K562 (cell line): ENCODE results near the gene SYNPO2. TPM values are rescaled to one million over a fixed set of nuclear protein-coding genes. Genes with fewer than 3 reads are reported as not detected.
A peak's percentile ranks its signal among the peaks of the same experiment; 100 is the strongest.

Experiments used
- ATAC-seq: fragments of 200-7000 bp; cut with Tn5 transposase; 3 replicates; pipeline ENCODE4 v1.9.1; 2020; ENCODE audit warnings: moderate library complexity
- BruUV-seq: library from RNA; stranded (reverse); fragments of 400-500 nt; replicated peaks from 2 replicates; lab custom pipeline; 2021; lab: Mats Ljungman, UMichigan
- CTCF ChIA-PET: fragments of 300-600 bp; formaldehyde crosslinking; extraction: SDS; loops from one replicate; lab custom pipeline; 2021; ENCODE audit warnings: low intra/inter-chr PET ratio; lab: Yijun Ruan, JAX
- POLR2A ChIA-PET: fragments of 300-600, 350-650 bp; sonication (Branson Sonifier 250); formaldehyde crosslinking; extraction: SDS; loops from one replicate; lab custom pipeline; 2021; ENCODE audit warnings: antibody characterized with exemption, inconsistent platforms; lab: Yijun Ruan, JAX
- DNase-seq, 4 experiments: peaks; one replicate each; pipeline versions ENCODE4 v3.0.0 to v3.0.0-alpha.2; 2011 to 2018; ENCODE audit warnings: low spot score in 3 of 4, mixed read lengths in 3 of 4; ENCODE audit errors: extremely low read depth in 1 of 4
- FAIRE-seq: peaks from 2 replicates; lab custom pipeline; 2011; peaks lifted over from hg19 to GRCh38; lab: Jason Lieb, UNC
- H2AFZ ChIP-seq: 2 replicates; pipeline ENCODE4 v1.6.0; 2011; ENCODE audit warnings: low read depth, low read length, control low read depth, inconsistent platforms
- H3K27ac ChIP-seq: fragments of 200-600 bp; 3 replicates; pipeline ENCODE4 v1.8.0; 2011; ENCODE audit warnings: low read depth, mild to moderate bottlenecking, control low read depth, inconsistent platforms, low read length, moderate library complexity, mixed read lengths; ENCODE audit errors: extremely low read depth
- H3K27me3 ChIP-seq, 2 experiments: fragments of 300-600 bp in 1 of 2; 2 replicates in 1 of 2; 3 replicates in 1 of 2; pipeline versions ENCODE4 v1.6.0 to v1.8.0; 2011; ENCODE audit warnings: inconsistent platforms in 2 of 2, low read length in 2 of 2, mild to moderate bottlenecking in 1 of 2, mixed read lengths in 1 of 2, moderate library complexity in 1 of 2; ENCODE audit not compliant: control insufficient read depth in 2 of 2, insufficient read depth in 2 of 2
- H3K36me3 ChIP-seq: fragments of 300-600 bp; 3 replicates; pipeline ENCODE4 v1.8.0; 2011; ENCODE audit warnings: mild to moderate bottlenecking, low read length, inconsistent platforms; ENCODE audit not compliant: control insufficient read depth, insufficient read depth
- H3K4me1 ChIP-seq, 2 experiments: fragments of 200-600 bp in 1 of 2; replicated peaks in 1 of 2; 2 replicates in 1 of 2; 3 replicates in 1 of 2; pipeline versions ENCODE4 v1.5.1 to v1.8.0; 2011; ENCODE audit warnings: inconsistent platforms in 2 of 2, low read length in 2 of 2, mild to moderate bottlenecking in 1 of 2, mixed read lengths in 1 of 2, moderate library complexity in 1 of 2; ENCODE audit not compliant: control insufficient read depth in 2 of 2, insufficient read depth in 2 of 2
- H3K4me2 ChIP-seq: 2 replicates; pipeline ENCODE4 v1.6.1; 2011; ENCODE audit warnings: low read length, control low read depth, inconsistent platforms, mixed read lengths; ENCODE audit not compliant: insufficient read depth
- H3K4me3 ChIP-seq: fragments of 200-600 bp; sonication (generic), shearing (Covaris generic); 2 replicates; pipeline ENCODE4 v1.5.1; 2016; ENCODE audit warnings: control low read depth, inconsistent platforms
- H3K79me2 ChIP-seq: fragments of 200-600 bp; 3 replicates; pipeline ENCODE4 v1.8.0; 2011; ENCODE audit warnings: low read length, inconsistent platforms; ENCODE audit not compliant: control insufficient read depth, insufficient read depth
- H3K9ac ChIP-seq, 2 experiments: 2 replicates each; pipeline versions ENCODE4 v1.6.0 to v1.6.1; 2011; ENCODE audit warnings: low read depth in 2 of 2, low read length in 2 of 2, control low read depth in 1 of 2, inconsistent platforms in 1 of 2, mild to moderate bottlenecking in 1 of 2, mixed read lengths in 1 of 2; ENCODE audit not compliant: insufficient read depth in 1 of 2
- H3K9me1 ChIP-seq: one replicate; pipeline ENCODE4 v1.6.0; 2011; ENCODE audit warnings: inconsistent platforms, mild to moderate bottlenecking, low read length, moderate library complexity; ENCODE audit not compliant: control insufficient read depth, insufficient read depth
- H3K9me3 ChIP-seq: replicated peaks from 2 replicates; pipeline ENCODE4 v1.5.1; 2011; ENCODE audit warnings: low read depth, low read length, inconsistent platforms; ENCODE audit not compliant: control insufficient read depth, insufficient read depth
- H4K20me1 ChIP-seq: replicated peaks from 2 replicates; pipeline ENCODE4 v1.6.1; 2011; ENCODE audit warnings: low read length, inconsistent platforms, mixed read lengths; ENCODE audit not compliant: control insufficient read depth, insufficient read depth
- BRD9 ChIP-seq: fragments of 450-650 bp; IDR thresholded peaks from 2 replicates; pipeline ENCODE4 v1.6.1; 2018; ENCODE audit warnings: low read depth; ENCODE audit not compliant: partially characterized antibody
- C11orf30 ChIP-seq: fragments of 450-650 bp; IDR thresholded peaks from 2 replicates; pipeline ENCODE4 v1.6.1; 2016; ENCODE audit warnings: low read depth, mild to moderate bottlenecking
- EP400 ChIP-seq: fragments of 450-650 bp; IDR thresholded peaks from 2 replicates; pipeline ENCODE4 v1.6.1; 2017; ENCODE audit warnings: antibody characterized with exemption, mild to moderate bottlenecking, moderate library complexity
- MAFF ChIP-seq: IDR thresholded peaks from 2 replicates; pipeline ENCODE4 v1.6.1; 2012; ENCODE audit warnings: low read length, improper control_type of control experiment
- MAFK ChIP-seq: IDR thresholded peaks from 2 replicates; pipeline ENCODE4 v1.6.1; 2011; ENCODE audit warnings: low read length, improper control_type of control experiment
- RFX1 ChIP-seq: fragments of 450-650 bp; IDR thresholded peaks from 2 replicates; pipeline ENCODE4 v1.6.1; 2016; ENCODE audit warnings: mild to moderate bottlenecking, moderate library complexity
- WGBS: fragments of 100-300 bp; shearing (Covaris generic); methylation state at CpG from one replicate; pipeline ENCODE4 v1.1.6; 2016; ENCODE audit warnings: low coverage, mixed read lengths; ENCODE audit not compliant: insufficient coverage; ENCODE audit errors: missing lambda C conversion rate; 5-methylcytosine and 5-hydroxymethylcytosine counted together
- in situ Hi-C: fragments of 300-500 bp; cut with MboI; formaldehyde crosslinking; loops from 4 replicates; pipeline ENCODE4 v1.15.0; 2018; ENCODE audit warnings: inconsistent platforms, mixed read lengths
- intact Hi-C: fragments of 100-400 bp; cut with micrococcal nuclease; formaldehyde crosslinking; loops from 2 replicates; pipeline ENCODE4 v1.14.2; 2022
- polyA plus RNA-seq, 8 experiments: library from polyadenylated mRNA; depleted of rRNA in 4 of 8; stranded (reverse) in 5 of 8; unstranded in 3 of 8; fragments of >200 nt; fragmentation: Nextera tagmentation in 2 of 8; fragmentation: Illumina TruSeq in 1 of 8; extraction: Ambion mirVana in 2 of 8; extraction: Trizol in 1 of 8; gene quantifications; 2 replicates each; pipeline versions ENCODE4 v1.2.1 to v1.2.3, GENCODE V29; 2011 to 2014; ENCODE audit warnings: inconsistent platforms in 1 of 8, missing spikeins in 1 of 8
- total RNA-seq, 7 experiments: library from RNA; depleted of rRNA in 6 of 7; stranded (reverse); fragments of >200 nt in 6 of 7; fragmentation: Illumina TruSeq in 2 of 7; extraction: Trizol in 2 of 7; gene quantifications; 2 replicates each; pipeline versions ENCODE4 v1.2.1 to v1.2.3, GENCODE V29; 2011 to 2021; ENCODE audit warnings: low replicate concordance in 1 of 7
- TF ChIP-seq, protein P1 (sequence below), 2 experiments: fragments of 150-350 bp in 1 of 2; IDR thresholded peaks; 2 replicates each; pipeline ENCODE4 v1.6.1; 2012 to 2016; ENCODE audit warnings: low read depth in 2 of 2, low read length in 2 of 2, mild to moderate bottlenecking in 1 of 2, moderate library complexity in 1 of 2
- TF ChIP-seq, protein P2 (sequence below): fragments of 250-450 bp; sonication (Bioruptor Pico); IDR thresholded peaks from 2 replicates; pipeline ENCODE4 v1.5.0; 2021; ENCODE audit warnings: mild to moderate bottlenecking, moderate library complexity

The SYNPO2 gene
- total and polyA plus RNA-seq, 9 of the 15 experiments (the other 6 are each of a cell fraction or from before 2014, with no cell fraction given), result 0.03 to 0.18 TPM; not detected in 7

DNA sequence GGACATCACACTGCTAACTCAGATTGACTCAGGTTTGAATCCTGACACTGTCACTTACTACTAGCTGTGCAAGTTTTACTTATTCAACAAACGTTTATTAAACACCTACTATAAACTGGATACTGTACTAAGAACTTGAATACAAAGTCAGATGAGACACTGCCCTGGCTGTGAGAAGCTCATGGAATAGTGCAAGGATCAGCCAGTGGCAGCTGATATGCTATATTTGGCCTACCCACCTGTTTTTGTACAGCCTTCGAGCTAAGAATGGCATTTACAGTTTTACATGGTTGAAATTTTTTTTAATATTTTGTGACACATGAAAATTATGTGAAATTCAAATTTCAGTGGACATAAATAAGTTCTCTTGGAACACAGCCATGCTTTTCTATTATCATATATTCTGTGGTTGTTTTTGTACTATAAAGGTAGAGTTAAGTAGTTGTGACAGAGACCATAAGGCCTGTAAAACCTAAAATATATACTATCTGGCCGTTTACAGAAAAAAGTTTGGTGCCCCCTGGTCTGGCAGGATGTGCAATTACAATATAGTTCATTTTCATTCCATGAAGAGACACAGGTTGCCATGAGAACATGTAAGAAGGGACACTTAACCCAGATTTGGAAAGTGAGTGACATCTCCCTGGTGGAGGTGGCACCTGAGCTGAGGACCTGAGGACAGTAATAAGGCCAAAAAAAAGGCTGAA lies 49.3 kb upstream of the SYNPO2 start:
- no peaks in the 10 kb centered on the region for H3K9me1 ChIP-seq
- no peaks in the 10 kb centered on the region for H4K20me1 ChIP-seq
- no peaks in the 10 kb centered on the region for H3K9me3 ChIP-seq
- no peak for ATAC-seq
- BruUV-seq, result no TSS peak
- H3K27me3 ChIP-seq, result peaks cover 0 to 4% of the 10 kb centered on the region in 2 experiments; a peak in 1 of 5 replicates
- CTCF ChIA-PET, result no interaction called here
- no peak overlapping the region for H2AFZ ChIP-seq
- no peak overlapping the region for H3K4me3 ChIP-seq
- H3K9ac ChIP-seq, result no peak overlapping the region
- TF ChIP-seq RFX1 (peak; percentile 10; the same call in 1 of the 2 replicates), MAFK (no peak)
- TF ChIP-seq, all 486 proteins: peak for 1
- Histone ChIP-seq H3K4me2 (no peak overlapping the region), H3K79me2 (peaks cover 15% of the 10 kb centered on the region; the same call in 2 of the 3 replicates), H3K27ac (no peak overlapping the region), H3K36me3 (no peaks in the 10 kb centered on the region), H3K4me1 (peaks cover 4 to 7% of the 10 kb centered on the region in 2 experiments; a peak in 4 of 5 replicates)
- intact Hi-C loops (no loop called here), in situ Hi-C loops (no loop called here)
- POLR2A ChIA-PET, result no interaction called here
- WGBS, result 3% methylated on average over 3 of the region's 3 CpGs
- DNase-seq, result no peak
- no peak for FAIRE-seq

DNA sequence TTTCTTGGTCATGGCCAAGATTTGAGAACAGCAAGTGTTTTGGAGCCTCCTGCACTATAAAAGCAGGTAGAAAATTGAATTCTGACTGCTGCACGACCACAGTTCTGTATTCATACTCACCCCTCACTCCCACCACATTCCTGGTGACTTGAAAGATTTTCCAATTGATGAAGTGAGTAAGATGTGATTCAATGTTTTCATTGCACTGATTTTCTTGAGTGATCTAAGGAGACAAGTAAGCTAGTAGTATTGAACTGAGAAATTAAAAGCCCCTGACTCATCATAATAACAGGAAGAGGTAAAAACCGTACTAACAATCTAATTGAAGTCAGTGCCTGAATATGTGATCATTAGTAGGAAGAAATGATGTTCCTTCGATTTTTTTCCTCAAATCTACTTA lies 46.6 kb upstream of the SYNPO2 start:
- H3K4me3 ChIP-seq, result no peak overlapping the region
- FAIRE-seq (no peak), ATAC-seq (no peak), DNase-seq (no peak)
- no peaks in the 10 kb centered on the region for H4K20me1 ChIP-seq
- ChIA-PET POLR2A (no interaction called here), CTCF (no interaction called here)
- H3K36me3 ChIP-seq, result no peaks in the 10 kb centered on the region
- H3K27ac ChIP-seq, result no peak overlapping the region
- intact Hi-C loops, result no loop called here
- in situ Hi-C loops, result no loop called here
- H3K4me1 ChIP-seq, result no peaks in the 10 kb centered on the region
- no peak overlapping the region for H3K4me2 ChIP-seq
- H3K9me3 ChIP-seq, result no peaks in the 10 kb centered on the region
- peaks cover 0 to 4% of the 10 kb centered on the region in 2 experiments; a peak in 2 of 5 replicates for H3K27me3 ChIP-seq
- H3K79me2 ChIP-seq, result no peaks in the 10 kb centered on the region
- BruUV-seq, result no TSS peak
- H3K9ac ChIP-seq, result no peak overlapping the region
- WGBS, result 0% methylated on average over 3 of the region's 3 CpGs
- H2AFZ ChIP-seq, result no peak overlapping the region
- H3K9me1 ChIP-seq, result no peaks in the 10 kb centered on the region
- TF ChIP-seq MAFF (peak; percentile 19; the same call in 1 of the 2 replicates), EP400 (no peak), C11orf30 (peak; percentile 14; the same call in 1 of the 2 replicates), BRD9 (no peak)
- TF ChIP-seq, protein P1, sequence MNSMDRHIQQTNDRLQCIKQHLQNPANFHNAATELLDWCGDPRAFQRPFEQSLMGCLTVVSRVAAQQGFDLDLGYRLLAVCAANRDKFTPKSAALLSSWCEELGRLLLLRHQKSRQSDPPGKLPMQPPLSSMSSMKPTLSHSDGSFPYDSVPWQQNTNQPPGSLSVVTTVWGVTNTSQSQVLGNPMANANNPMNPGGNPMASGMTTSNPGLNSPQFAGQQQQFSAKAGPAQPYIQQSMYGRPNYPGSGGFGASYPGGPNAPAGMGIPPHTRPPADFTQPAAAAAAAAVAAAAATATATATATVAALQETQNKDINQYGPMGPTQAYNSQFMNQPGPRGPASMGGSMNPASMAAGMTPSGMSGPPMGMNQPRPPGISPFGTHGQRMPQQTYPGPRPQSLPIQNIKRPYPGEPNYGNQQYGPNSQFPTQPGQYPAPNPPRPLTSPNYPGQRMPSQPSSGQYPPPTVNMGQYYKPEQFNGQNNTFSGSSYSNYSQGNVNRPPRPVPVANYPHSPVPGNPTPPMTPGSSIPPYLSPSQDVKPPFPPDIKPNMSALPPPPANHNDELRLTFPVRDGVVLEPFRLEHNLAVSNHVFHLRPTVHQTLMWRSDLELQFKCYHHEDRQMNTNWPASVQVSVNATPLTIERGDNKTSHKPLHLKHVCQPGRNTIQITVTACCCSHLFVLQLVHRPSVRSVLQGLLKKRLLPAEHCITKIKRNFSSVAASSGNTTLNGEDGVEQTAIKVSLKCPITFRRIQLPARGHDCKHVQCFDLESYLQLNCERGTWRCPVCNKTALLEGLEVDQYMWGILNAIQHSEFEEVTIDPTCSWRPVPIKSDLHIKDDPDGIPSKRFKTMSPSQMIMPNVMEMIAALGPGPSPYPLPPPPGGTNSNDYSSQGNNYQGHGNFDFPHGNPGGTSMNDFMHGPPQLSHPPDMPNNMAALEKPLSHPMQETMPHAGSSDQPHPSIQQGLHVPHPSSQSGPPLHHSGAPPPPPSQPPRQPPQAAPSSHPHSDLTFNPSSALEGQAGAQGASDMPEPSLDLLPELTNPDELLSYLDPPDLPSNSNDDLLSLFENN (IDR thresholded peaks at IDR 0.05; ENCODE audit: low read depth in 2 of 2, low read length in 2 of 2), result no peak
- TF ChIP-seq, protein P2, sequence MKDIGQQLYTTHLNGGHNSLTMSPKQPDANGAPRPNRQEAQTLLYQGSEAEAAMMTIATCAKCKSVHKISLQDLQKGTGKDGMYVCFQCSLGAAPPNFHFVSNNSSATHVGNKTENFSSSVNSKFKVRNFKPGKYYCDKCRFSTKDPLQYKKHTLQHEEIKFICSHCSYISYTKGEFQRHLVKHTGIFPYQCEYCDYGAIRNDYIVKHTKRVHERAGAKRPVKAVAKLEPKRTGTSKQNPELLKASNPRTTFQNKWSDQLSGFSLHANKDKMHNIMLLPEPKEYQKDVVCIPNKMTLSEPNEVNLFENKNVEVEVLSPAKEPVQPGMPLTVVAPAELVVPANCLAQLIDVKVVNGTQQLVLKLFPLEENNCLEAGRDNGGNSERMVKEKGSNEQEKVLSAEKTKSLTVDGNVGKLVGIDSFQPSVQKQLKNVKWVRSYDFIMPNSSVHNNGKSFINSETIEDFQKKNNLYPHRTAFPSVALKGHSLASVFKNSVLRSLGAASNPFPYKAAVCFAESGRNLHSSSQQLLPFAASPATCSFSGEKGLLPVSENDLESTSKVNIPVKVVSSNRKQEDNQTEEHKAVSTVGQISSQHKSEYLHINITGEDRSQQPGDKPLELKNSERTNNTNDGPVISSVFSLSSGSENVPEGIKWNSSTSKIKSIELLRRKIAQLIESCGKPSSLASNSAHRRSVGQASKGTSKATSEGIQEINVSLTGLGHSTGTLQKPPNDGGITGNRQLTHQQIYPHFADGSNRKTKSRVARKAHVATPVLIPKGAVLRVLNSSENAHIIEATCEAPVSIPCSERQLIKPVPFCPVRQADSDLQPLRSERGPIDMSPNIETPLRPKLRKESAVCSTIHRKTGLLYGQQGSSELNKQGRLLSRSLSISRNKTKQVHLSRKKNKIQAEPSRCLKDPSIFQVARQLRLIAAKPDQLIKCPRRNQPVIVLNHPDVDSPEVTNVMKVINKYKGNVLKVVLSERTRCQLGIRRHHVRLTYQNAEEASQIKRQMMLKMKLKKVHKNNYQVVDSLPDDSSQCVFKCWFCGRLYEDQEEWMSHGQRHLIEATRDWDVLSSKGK (CRISPR knock-in tag), result no peak
